HG03139 (cell line): Measurements from ENCODE around the gene DOK7.

Source experiments
- ATAC-seq: cut with Tn5 transposase; IDR thresholded peaks from one replicate; pipeline ENCODE4 v1.9.1; 2021; ENCODE audit not compliant: unreplicated experiment

DOK7 gene, protein sequence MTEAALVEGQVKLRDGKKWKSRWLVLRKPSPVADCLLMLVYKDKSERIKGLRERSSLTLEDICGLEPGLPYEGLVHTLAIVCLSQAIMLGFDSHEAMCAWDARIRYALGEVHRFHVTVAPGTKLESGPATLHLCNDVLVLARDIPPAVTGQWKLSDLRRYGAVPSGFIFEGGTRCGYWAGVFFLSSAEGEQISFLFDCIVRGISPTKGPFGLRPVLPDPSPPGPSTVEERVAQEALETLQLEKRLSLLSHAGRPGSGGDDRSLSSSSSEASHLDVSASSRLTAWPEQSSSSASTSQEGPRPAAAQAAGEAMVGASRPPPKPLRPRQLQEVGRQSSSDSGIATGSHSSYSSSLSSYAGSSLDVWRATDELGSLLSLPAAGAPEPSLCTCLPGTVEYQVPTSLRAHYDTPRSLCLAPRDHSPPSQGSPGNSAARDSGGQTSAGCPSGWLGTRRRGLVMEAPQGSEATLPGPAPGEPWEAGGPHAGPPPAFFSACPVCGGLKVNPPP

GRCh38 chr4:3462790-3463415 is at the start of gene DOK7:
Gene DOK7, plus strand, starts transcription at chr4:3463306. Its CDS starts 70 bp downstream, at chr4:3463376.
- ATAC-seq, result no peak

DNA sequence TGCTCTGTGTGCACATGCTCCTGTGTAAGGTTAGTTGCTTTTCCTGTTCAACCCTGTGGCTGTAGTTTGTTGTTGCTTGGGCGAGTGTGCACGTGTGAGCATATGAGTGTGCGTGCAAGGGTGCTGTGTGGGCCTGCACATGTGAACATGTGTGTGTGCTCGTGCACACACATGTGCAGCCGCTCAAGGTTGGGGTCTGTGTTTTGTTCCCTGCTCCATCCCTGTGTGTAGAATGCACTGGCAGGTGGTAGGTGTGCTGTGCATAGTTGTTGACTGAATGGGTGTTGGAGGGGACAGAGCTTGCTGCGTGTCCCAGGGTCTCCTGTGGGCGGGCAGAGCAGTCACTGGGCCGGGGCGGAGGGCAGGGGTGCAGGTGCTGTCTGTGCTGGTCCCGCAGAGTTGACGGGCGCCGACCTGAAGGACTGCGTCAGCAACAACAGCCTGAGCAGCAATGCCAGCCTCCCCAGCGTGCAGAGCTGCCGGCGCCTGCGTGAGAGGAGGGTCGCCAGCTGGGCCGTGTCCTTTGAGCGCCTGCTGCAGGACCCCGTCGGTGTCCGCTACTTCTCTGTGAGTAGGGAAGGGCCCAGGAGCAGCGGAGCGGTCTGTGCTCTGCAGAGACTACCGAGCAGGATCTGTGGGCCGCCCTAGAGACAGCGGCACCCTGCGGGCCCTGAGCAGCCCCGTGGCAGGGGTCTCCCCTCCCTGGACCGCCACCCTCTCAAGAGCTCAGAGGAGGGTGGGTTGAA is 49.3 kb upstream of the DOK7 start:
- no peak for ATAC-seq

DNA sequence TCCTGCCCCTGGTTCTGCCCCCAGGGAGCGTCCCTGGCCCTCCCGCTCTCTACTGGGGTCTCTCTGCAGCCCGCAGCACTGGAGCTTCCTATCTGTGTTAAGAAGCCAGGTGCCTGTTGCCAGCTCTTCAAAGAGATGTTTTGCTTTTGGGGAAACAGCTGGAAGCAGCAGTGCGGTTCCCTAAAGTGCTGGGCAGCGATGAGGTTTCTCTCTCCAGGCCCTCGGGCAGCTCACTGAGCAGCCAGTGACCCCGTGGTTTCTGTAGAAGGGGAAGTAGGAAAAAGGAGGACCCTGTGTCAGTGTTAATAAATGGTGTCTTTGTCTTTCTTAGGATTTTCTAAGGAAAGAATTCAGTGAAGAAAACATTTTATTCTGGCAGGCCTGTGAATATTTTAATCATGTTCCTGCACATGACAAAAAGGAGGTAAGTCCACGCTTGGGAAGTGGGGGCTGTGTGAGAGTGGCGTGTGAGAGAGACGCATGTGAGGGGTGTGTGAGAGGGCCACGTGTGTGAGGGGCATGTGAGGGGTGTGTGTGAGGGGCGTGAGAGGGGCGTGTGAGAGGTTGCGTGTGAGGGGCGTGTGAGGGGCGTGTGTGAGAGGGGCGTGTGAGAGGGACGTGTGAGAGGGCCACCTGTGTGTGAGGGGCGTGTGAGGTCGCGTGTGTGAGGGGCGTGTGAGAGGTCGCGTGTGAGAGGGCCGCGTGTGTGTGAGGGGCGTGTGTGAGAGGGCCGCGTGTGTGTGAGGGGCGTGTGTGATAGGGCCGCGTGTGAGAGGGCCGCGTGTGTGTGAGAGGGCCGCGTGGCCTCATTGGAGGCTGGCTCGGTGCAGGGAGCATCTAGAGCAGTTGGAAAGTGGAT is 48.5 kb upstream of the DOK7 start:
- no peak for ATAC-seq

DNA sequence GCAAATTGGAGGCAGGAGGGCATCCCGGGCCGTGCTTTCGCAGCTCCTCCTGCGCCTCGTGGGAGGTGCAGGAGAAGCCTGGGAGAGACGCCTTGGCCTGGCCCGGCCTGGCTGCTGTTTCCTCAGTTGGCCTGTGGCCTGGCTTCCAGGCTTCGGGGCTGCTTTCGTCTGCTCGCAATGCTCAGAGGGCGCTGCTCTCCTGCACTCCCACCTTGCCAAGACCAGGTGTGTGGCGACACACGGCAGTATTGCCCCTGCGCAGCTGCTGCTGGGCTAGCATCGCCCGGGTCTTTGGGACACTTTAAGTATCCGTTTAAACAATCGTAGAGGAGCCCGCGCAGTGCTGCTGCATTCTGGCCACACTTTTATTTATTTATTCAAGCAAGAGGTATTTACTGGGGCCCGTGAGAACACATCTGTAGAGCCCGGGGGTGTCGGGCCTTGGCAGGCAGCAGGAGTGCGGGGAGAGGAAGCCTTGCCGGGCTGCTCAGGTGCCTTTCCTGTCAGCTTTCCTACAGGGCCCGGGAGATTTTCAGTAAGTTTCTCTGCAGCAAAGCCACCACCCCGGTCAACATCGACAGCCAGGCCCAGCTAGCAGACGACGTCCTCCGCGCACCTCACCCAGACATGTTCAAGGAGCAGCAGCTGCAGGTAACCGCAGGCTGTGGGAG is 47.5 kb upstream of the DOK7 start:
- no peak for ATAC-seq

GRCh38 chr4:3416270-3416669 is 46.8 kb upstream of the DOK7 start:
- no peak for ATAC-seq

DNA sequence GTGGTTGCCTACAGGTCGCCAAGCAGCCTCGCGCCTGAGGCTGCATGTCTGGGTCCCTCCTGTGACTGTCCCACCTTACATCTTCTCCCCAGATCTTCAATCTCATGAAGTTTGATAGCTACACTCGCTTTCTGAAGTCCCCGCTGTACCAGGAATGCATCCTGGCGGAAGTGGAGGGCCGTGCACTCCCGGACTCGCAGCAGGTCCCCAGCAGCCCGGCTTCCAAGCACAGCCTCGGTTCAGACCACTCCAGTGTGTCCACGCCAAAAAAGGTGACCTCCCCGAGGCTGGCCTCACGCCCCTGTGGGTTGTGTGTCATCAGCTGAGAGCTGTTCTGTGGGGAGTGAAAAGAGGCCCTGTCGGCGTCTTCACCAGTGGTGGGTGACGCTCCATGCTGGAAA is 46.3 kb upstream of the DOK7 start:
- ATAC-seq, result no peak

- no peak for ATAC-seq
These were observed 45.7 kb upstream of the DOK7 start for GRCh38 chr4:3417448-3417847.

DNA sequence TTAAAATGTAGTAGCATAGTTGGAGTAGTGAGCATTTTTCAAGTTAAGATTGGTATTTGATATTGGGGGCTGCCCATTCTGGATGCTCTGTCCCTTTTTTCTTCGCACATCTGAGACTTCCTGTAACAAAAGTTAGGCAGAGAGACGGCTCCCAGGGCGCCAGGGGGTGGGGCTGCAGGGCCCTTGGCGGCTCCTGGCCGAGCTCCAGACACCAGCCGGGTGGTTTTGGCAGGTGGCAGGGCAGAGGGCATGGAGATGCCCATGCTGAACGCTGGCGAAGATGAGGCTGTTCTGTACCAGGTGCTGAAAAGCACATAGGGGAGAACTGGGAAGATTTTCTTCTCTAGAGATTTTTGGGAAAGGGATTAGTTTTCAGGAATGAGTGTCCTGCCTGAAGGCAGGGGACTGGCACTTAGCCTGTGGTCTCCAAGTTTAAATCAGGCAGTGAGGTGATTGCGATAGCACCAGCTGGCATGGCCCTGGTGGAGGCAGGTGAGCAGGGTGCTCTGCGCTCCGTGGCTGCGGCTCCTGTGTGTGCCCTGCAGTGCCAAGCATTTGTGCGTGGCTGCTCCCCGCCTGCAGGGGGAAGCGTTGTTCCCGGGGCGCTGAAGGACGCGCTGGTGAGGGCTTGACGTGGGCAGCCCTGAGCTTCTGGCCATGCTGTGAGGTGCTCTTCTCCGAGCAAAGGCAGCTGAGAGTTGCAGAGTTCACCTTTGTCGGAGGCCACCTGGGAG is 44.9 kb upstream of the DOK7 start:
- no peak for ATAC-seq

GRCh38 chr4:3419836-3420605 is 43.1 kb upstream of the DOK7 start:
- ATAC-seq, result no peak

- ATAC-seq, result no peak
These were observed 42.5 kb upstream of the DOK7 start for GRCh38 chr4:3420606-3420955.

GRCh38 chr4:3420956-3421355 is 42.1 kb upstream of the DOK7 start:
- ATAC-seq, result no peak

GRCh38 chr4:3421470-3421869 is 41.6 kb upstream of the DOK7 start:
- ATAC-seq, result no peak

DNA sequence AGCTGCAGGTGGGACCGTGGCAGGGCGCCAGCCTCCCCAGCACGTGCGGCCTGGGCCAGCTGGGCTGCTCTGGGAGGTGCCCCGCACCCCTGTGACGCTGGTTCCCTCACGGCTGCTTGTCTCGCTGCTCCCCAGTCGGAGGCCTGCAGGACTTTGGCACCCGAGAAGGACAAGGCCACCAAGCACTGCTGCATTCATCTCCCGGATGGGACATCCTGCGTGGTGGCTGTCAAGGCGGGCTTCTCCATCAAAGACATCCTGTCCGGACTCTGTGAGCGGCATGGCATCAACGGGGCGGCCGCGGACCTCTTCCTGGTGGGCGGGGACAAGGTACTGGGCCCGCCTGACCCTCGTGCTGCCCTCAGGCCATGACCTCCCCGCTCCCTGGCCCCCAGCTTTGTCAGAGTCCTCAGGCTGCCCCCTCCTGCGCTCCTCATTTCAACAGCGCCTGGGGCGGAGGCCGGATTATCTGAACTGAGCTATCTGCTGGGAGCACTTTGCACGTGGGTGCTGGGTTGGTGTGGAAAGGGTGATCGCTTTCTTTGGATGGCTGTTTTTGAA is 40.8 kb upstream of the DOK7 start:
- no peak for ATAC-seq

- ATAC-seq, result no peak
These were observed 40.3 kb upstream of the DOK7 start for GRCh38 chr4:3422808-3423297.

- no peak for ATAC-seq
These were observed 39.7 kb upstream of the DOK7 start for GRCh38 chr4:3423406-3423805.

DNA sequence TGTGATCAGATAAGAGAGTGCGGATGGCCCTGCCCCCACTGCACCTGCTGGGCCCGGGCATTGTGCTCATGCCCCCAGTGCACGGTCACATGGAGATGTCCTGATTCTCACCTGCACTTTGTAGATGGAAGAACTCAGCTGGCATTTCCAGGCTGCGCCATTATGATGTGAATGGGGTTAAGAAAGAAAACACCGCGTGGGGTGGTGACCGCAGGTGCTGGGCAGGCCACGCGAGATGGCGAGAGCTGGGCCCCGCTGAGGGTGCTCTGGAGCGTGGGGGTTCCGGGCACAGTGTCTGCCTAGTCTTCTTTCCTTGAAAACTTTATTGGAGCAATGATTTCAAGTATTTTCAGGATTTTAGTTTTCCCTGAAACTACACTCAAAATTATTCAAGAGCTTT is 39.2 kb upstream of the DOK7 start:
- no peak for ATAC-seq

GRCh38 chr4:3424522-3425095 is 38.5 kb upstream of the DOK7 start:
- ATAC-seq, result no peak

- ATAC-seq, result no peak
These were observed 36.5 kb upstream of the DOK7 start for GRCh38 chr4:3426465-3427133.
